Nephron progenitor cell (in vitro differentiated cells): Measurements from ENCODE around the gene DCLK2.

Source experiments
- DNase-seq: peaks from one replicate; pipeline ENCODE4 v3.0.0; 2021
- H3K27ac Mint-ChIP-seq: 2 replicates; pipeline ENCODE4 v1.8.0; 2021; ENCODE audit warnings: mild to moderate bottlenecking, moderate library complexity, mixed read lengths
- H3K27me3 Mint-ChIP-seq: 2 replicates; pipeline ENCODE4 v1.8.0; 2021; ENCODE audit warnings: mild to moderate bottlenecking, low read depth, mixed read lengths; ENCODE audit not compliant: poor library complexity
- H3K36me3 Mint-ChIP-seq: 2 replicates; pipeline ENCODE4 v1.8.0; 2021; ENCODE audit warnings: low read depth, mixed read lengths
- H3K4me1 Mint-ChIP-seq: 2 replicates; pipeline ENCODE4 v1.8.0; 2021; ENCODE audit warnings: mixed read lengths
- H3K4me3 Mint-ChIP-seq: 2 replicates; pipeline ENCODE4 v1.8.0; 2021; ENCODE audit warnings: mild to moderate bottlenecking, moderate library complexity, mixed read lengths
- H3K9me3 Mint-ChIP-seq: 2 replicates; pipeline ENCODE4 v1.8.0; 2021; ENCODE audit warnings: mild to moderate bottlenecking, moderate library complexity, mixed read lengths
- CTCF ChIP-seq: fragments of 200-600 bp; sonication (generic); IDR thresholded peaks from 2 replicates; pipeline ENCODE4 v1.5.0; 2021; ENCODE audit warnings: antibody characterized with exemption

The DCLK2 gene

DNA sequence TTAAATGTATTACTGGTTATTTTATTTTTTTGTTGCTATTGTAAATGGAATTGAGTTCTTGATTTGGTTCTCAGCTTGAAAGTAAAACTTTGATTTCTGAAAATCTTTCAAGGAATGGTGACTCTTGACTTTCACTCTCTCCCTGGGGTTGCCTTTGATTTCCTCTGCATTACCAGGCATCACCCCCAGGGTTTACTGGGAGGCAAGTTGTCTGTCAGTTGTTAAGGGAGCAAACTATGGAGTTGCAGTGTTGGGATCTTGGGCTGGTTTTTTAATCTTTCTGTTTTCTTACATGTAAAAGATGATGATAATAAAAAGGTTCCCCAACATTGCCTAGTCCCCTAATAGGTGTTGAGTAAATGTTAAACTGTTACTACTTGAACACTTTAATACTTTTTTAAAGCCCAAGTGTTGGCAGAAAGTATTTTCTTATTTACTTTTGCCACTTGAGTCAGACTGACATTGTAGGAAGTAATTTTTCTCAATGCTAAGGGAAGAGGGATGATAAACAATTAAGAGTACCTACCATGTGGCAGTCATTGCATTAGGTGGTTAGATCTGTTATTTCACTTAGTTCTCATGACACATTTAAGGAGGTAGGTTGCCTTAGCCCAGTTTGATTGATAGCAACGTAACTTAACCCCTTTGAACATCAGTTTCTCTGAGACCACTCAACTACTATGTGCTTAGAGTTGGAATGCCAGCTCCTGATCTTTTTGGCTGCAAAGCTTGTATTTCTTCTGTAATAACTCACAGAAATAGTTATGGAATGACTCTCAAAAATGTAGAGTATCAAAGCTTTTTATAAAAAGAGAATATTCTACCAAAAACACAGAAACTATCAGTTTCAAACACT, 67.1 kb downstream of the DCLK2 start:
- peaks cover 26% of the 10 kb centered on the region for H3K9me3 Mint-ChIP-seq
- peak; percentile 35 for TF ChIP-seq CTCF
- H3K4me3 Mint-ChIP-seq: no peak overlapping the region
- DNase-seq: no peak
- no peaks in the 10 kb centered on the region for H3K27me3 Mint-ChIP-seq
- H3K4me1 Mint-ChIP-seq: peaks cover 30% of the 10 kb centered on the region
- no peak overlapping the region for H3K27ac Mint-ChIP-seq
- peaks cover 21% of the 10 kb centered on the region for H3K36me3 Mint-ChIP-seq

DNA sequence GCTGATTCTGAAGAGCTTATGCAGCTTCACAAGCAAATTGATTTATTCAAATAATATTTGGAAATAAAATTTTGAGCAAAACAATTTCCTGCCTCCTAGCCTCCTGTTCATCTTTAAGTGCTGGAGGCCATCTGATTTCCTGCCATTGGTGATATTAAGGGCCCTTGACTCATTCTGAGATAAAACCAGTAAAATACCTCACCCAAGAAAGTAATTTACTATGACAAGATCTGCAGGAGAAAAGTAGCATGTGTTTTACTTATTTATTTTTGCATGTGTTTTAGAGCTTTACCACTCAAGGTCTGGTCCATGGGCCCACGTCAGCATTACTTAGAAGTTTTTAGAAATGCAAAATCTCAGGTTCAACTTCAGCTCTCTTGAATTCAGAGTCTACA, 67.7 kb downstream of the DCLK2 start:
- no peak overlapping the region for H3K27ac Mint-ChIP-seq
- TF ChIP-seq CTCF: no peak
- no peaks in the 10 kb centered on the region for H3K27me3 Mint-ChIP-seq
- no peak for DNase-seq
- no peak overlapping the region for H3K4me3 Mint-ChIP-seq
- H3K36me3 Mint-ChIP-seq: peaks cover 21% of the 10 kb centered on the region
- H3K9me3 Mint-ChIP-seq: peaks cover 26% of the 10 kb centered on the region
- peaks cover 34% of the 10 kb centered on the region for H3K4me1 Mint-ChIP-seq

- DNase-seq: no peak
- Mint-ChIP-seq H3K27ac (no peak overlapping the region), H3K9me3 (peaks cover 9% of the 10 kb centered on the region), H3K4me3 (no peak overlapping the region), H3K36me3 (peaks cover 6% of the 10 kb centered on the region), H3K4me1 (peaks cover 36% of the 10 kb centered on the region), H3K27me3 (no peaks in the 10 kb centered on the region)
- no peak for TF ChIP-seq CTCF
Measured at GRCh38 chr4:150149381-150149780, 71.1 kb downstream of the DCLK2 start.

DNA sequence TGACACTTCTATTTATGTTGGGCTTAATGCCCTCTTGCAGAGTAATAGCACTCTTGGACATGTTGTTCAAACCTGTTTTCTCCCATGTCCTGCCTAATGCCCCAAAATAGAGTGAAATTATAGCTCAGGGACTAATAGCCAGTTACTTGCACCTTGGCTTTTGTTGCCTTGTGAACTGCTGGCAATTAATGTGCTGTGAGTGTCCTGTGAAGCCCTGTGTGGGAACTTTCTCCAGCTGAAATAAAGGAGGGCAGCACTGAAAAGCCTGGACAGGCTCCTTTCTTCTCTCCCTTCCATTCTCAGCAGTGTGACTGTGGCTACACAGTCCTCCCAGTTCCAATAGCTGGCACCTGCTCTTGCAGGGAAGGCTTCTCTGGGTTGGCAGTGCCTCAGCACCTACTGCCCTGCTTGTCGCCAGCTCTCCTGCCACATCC, 72.4 kb downstream of the DCLK2 start:
- H3K27ac Mint-ChIP-seq: no peak overlapping the region
- TF ChIP-seq CTCF: no peak
- H3K4me3 Mint-ChIP-seq: no peak overlapping the region

DNA sequence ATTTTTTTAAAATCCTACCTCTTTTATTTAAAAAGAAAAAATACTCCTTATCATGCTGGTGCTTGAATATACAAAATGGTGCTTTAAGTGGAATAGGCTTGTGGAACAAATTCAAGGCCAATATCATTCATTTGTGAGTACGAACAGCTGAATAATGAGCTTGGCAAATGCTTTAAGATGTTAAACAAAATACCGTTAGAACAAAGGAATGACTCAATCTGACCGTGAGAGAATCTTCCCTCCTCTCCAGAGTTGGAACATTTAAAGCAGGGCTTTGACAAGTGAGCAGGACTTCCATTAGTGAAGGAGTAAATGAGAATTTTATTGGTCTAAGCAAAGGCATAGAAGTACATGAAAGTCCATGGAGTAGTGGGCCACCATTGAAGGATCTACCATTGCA, 74.5 kb downstream of the DCLK2 start:
- Mint-ChIP-seq H3K4me1 (peaks cover 28% of the 10 kb centered on the region), H3K27me3 (no peaks in the 10 kb centered on the region), H3K4me3 (no peak overlapping the region), H3K36me3 (no peaks in the 10 kb centered on the region), H3K9me3 (no peaks in the 10 kb centered on the region), H3K27ac (no peak overlapping the region)
- no peak for DNase-seq
- no peak for TF ChIP-seq CTCF

More for the DNA sequence above, 72.4 kb downstream of the DCLK2 start:
- DNase-seq: no peak
- Mint-ChIP-seq H3K4me1 (peaks cover 28% of the 10 kb centered on the region), H3K27me3 (no peaks in the 10 kb centered on the region), H3K36me3 (no peaks in the 10 kb centered on the region), H3K9me3 (no peaks in the 10 kb centered on the region)

DNA sequence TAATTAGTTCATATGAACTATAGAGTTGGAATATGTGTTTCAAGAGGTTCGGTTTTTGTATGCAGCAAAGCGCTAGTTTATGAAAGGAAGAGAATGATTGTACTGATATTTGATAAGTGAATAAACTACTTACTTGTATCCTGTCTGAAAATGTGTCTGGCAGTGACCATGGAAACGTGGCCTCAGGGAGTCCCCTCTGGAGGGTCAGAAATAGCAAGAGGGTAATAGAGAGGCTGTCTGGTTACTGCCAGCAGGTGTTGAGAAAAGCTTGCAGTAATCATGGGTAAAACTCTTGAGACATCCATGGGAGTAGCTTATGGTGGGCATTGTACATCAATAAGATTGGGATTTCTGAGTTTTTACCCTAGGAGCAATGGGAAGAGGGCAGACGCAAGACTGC, 77.1 kb downstream of the DCLK2 start:
- TF ChIP-seq CTCF: no peak
- no peaks in the 10 kb centered on the region for H3K36me3 Mint-ChIP-seq
- no peak overlapping the region for H3K4me3 Mint-ChIP-seq
- H3K4me1 Mint-ChIP-seq: peaks cover 20% of the 10 kb centered on the region
- H3K9me3 Mint-ChIP-seq: no peaks in the 10 kb centered on the region
- DNase-seq: no peak
- peaks cover 8% of the 10 kb centered on the region for H3K27me3 Mint-ChIP-seq
- H3K27ac Mint-ChIP-seq: no peak overlapping the region
